Natural killer cell (primary cell): Measurements from ENCODE around the gene PCSK5. TPM values are rescaled to one million over a fixed set of nuclear protein-coding genes. Genes with fewer than 3 reads are reported as not detected.

Experiments used
- ATAC-seq, 3 donors: fragments of 150-1000 bp in 2 of 3; fragments of 200-7000 bp in 1 of 3; cut with Tn5 transposase; 1 replicate in 1 of 3; 2 replicates in 2 of 3; pipeline ENCODE4 v1.10.0; 2021; ENCODE audit warnings: mild to moderate bottlenecking in 2 of 3, moderate library complexity in 2 of 3
- DNase-seq, 2 donors: peaks; one replicate each; pipeline versions ENCODE4 v3.0.0 to v3.0.0-alpha.2; 2013 to 2021; ENCODE audit warnings: mixed read lengths in 1 of 2
- H3K27ac ChIP-seq: one replicate; pipeline ENCODE4 v1.5.1; 2013; ENCODE audit warnings: mild to moderate bottlenecking, low read length
- H3K27me3 ChIP-seq: one replicate; pipeline ENCODE4 v1.6.1; 2013; ENCODE audit warnings: low read length; ENCODE audit not compliant: control insufficient read depth, insufficient read depth
- H3K36me3 ChIP-seq: one replicate; pipeline ENCODE4 v1.6.1; 2013; ENCODE audit warnings: low read length; ENCODE audit not compliant: control insufficient read depth, insufficient read depth
- H3K4me1 ChIP-seq: one replicate; pipeline ENCODE4 v1.6.1; 2013; ENCODE audit warnings: low read length; ENCODE audit not compliant: control insufficient read depth, insufficient read depth
- H3K4me3 ChIP-seq: one replicate; pipeline ENCODE4 v1.5.1; 2013; ENCODE audit warnings: low read length
- H3K9me3 ChIP-seq: one replicate; pipeline ENCODE4 v1.6.1; 2013; ENCODE audit warnings: low read length; ENCODE audit not compliant: control insufficient read depth, insufficient read depth
- H3K27ac Mint-ChIP-seq, 2 donors: one replicate each; pipeline ENCODE4 v1.8.0; 2022; ENCODE audit warnings: mild to moderate bottlenecking in 2 of 2, mixed read lengths in 2 of 2, moderate library complexity in 1 of 2
- H3K27me3 Mint-ChIP-seq, 2 donors: one replicate each; pipeline ENCODE4 v1.8.0; 2022; ENCODE audit warnings: low read depth in 2 of 2, mixed read lengths in 2 of 2
- H3K36me3 Mint-ChIP-seq: one replicate; pipeline ENCODE4 v1.8.0; 2022; ENCODE audit warnings: mixed read lengths
- H3K4me1 Mint-ChIP-seq, 2 donors: one replicate each; pipeline ENCODE4 v1.8.0; 2022; ENCODE audit warnings: mixed read lengths in 2 of 2
- H3K4me3 Mint-ChIP-seq: one replicate; pipeline ENCODE4 v1.8.0; 2022; ENCODE audit warnings: mild to moderate bottlenecking, moderate library complexity, mixed read lengths
- H3K9me3 Mint-ChIP-seq, 2 donors: one replicate each; pipeline ENCODE4 v1.8.0; 2022; ENCODE audit warnings: mixed read lengths in 2 of 2
- WGBS: methylation state at CpG from one replicate; pipeline ENCODE4 v1.1.7; 2013; ENCODE audit warnings: missing lambda C conversion rate; ENCODE audit not compliant: insufficient coverage; 5-methylcytosine and 5-hydroxymethylcytosine counted together
- intact Hi-C: fragments of 100-400 bp; cut with micrococcal nuclease; formaldehyde crosslinking; loops from one replicate; pipeline ENCODE4 v1.14.2; 2022
- total RNA-seq, 4 donors: library from RNA; stranded (reverse); fragments of 120-200 nt in 1 of 4; gene quantifications; one replicate each; pipeline versions ENCODE4 v1.2.3 to v1.2.4, GENCODE V29; 2013 to 2022
- TF ChIP-seq, protein P1 (sequence below): fragments of 200-600 bp; IDR thresholded peaks from one replicate; pipeline ENCODE4 v1.8.0; 2022; ENCODE audit warnings: antibody characterized with exemption

Gene PCSK5
- total RNA-seq, 3 donors from 2014 or later (not counting 1 experiment from before 2014, with no cell fraction given), result 2.4 to 13.2 (median 5.7) TPM

DNA sequence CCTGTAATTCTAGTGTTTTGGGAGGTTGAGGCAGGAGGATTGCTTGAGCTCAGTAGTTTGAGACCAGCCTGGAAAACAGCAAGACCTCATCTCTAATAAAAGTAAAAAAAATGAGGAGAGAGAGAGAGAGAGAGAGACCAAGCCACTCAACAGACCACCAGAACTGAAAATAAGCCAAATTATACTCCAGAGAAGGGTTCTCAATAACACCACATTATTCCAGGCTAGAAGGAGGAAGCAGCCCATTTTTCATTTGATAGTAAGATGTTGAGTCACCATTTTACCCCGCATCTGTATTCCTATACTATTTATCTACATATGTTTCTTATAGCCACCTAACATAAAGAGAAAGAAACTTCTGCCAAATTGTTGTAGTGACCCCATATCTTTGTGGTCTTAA lies 134.8 kb downstream of the PCSK5 start:
- H3K27me3 Mint-ChIP-seq, result peaks cover 0 to 2% of the 10 kb centered on the region in 2 donors
- DNase-seq (no peak), ATAC-seq (no peak)
- H3K36me3 ChIP-seq, result no peaks in the 10 kb centered on the region
- no peak overlapping the region for H3K4me3 ChIP-seq
- H3K27me3 ChIP-seq, result no peaks in the 10 kb centered on the region
- 71% methylated on average over 1 of the region's 1 CpG for WGBS
- H3K27ac ChIP-seq, result no peak overlapping the region
- peaks cover 7% of the 10 kb centered on the region for H3K36me3 Mint-ChIP-seq
- peaks cover 10% of the 10 kb centered on the region for H3K4me1 ChIP-seq
- TF ChIP-seq, protein P1, sequence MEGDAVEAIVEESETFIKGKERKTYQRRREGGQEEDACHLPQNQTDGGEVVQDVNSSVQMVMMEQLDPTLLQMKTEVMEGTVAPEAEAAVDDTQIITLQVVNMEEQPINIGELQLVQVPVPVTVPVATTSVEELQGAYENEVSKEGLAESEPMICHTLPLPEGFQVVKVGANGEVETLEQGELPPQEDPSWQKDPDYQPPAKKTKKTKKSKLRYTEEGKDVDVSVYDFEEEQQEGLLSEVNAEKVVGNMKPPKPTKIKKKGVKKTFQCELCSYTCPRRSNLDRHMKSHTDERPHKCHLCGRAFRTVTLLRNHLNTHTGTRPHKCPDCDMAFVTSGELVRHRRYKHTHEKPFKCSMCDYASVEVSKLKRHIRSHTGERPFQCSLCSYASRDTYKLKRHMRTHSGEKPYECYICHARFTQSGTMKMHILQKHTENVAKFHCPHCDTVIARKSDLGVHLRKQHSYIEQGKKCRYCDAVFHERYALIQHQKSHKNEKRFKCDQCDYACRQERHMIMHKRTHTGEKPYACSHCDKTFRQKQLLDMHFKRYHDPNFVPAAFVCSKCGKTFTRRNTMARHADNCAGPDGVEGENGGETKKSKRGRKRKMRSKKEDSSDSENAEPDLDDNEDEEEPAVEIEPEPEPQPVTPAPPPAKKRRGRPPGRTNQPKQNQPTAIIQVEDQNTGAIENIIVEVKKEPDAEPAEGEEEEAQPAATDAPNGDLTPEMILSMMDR, result no peak
- no peak overlapping the region for H3K27ac Mint-ChIP-seq
- intact Hi-C loops, result no loop called here
- no peaks in the 10 kb centered on the region for H3K9me3 ChIP-seq
- H3K4me3 Mint-ChIP-seq, result no peak overlapping the region
- no peaks in the 10 kb centered on the region for H3K9me3 Mint-ChIP-seq
- H3K4me1 Mint-ChIP-seq, result peaks cover 33 to 41% of the 10 kb centered on the region in 2 donors

DNA sequence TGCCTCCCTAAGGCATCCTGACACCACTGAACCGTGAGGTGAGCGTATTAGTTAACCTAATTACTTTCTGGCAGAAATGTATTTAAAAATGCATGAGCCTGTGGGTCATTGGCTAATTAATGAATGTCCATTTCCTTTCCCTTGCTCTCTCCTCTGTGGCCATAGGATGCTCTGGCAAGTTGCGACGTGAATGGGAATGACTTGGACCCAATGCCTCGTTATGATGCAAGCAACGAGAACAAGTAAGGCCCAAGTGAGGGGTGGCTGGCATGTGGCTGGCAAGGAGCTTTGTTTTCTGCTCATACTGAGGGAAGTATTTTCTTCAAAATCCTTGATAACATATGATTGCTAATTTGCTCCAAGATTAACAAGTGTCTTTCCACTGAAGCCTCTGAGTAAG lies 136.3 kb downstream of the PCSK5 start:
- no peak overlapping the region for H3K27ac Mint-ChIP-seq
- Histone ChIP-seq H3K27ac (no peak overlapping the region), H3K27me3 (no peaks in the 10 kb centered on the region), H3K4me3 (no peak overlapping the region), H3K36me3 (no peaks in the 10 kb centered on the region), H3K4me1 (peaks cover 10% of the 10 kb centered on the region), H3K9me3 (no peaks in the 10 kb centered on the region)
- H3K27me3 Mint-ChIP-seq, result peaks cover 0 to 2% of the 10 kb centered on the region in 2 donors
- H3K4me1 Mint-ChIP-seq, result peaks cover 27 to 33% of the 10 kb centered on the region in 2 donors
- no peak for ATAC-seq
- no peak for DNase-seq
- WGBS, result 94% methylated on average over 6 of the region's 6 CpGs
- no peaks in the 10 kb centered on the region for H3K9me3 Mint-ChIP-seq
- no peak overlapping the region for H3K4me3 Mint-ChIP-seq
- H3K36me3 Mint-ChIP-seq, result peaks cover 7% of the 10 kb centered on the region
- TF ChIP-seq, protein P1, result no peak
- intact Hi-C loops, result no loop called here

DNA sequence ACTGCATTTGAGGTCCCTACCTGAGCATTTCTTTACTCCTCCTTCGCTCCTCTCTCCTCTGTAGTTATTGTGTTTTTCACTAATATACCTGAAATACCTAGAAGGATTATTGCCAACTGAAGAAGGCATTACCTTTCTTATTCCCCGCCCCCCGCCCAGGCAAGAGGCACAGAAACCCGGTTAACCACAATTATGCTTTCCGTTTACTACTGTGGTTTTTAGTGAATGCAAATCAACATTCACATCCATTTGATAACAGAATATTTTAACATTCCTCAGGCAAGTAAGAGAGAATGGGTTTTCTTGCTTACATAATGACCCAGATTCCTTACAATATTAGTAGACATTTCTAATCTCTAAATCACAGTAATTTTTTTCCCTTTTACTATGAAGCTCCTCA lies 136.9 kb downstream of the PCSK5 start:
- H3K9me3 ChIP-seq, result no peaks in the 10 kb centered on the region
- H3K4me1 Mint-ChIP-seq, result peaks cover 27 to 33% of the 10 kb centered on the region in 2 donors
- no peaks in the 10 kb centered on the region for H3K36me3 ChIP-seq
- intact Hi-C loops, result no loop called here
- peaks cover 10% of the 10 kb centered on the region for H3K4me1 ChIP-seq
- ATAC-seq (no peak), DNase-seq (peak in 1 of 2 donors; percentile 72)
- no peak overlapping the region for H3K4me3 ChIP-seq
- no peak overlapping the region for H3K4me3 Mint-ChIP-seq
- H3K27me3 Mint-ChIP-seq, result peaks cover 0 to 2% of the 10 kb centered on the region in 2 donors
- H3K27ac ChIP-seq, result no peak overlapping the region
- H3K9me3 Mint-ChIP-seq, result no peaks in the 10 kb centered on the region
- TF ChIP-seq, protein P1, result no peak
- peaks cover 7% of the 10 kb centered on the region for H3K36me3 Mint-ChIP-seq
- WGBS, result 56% methylated on average over 1 of the region's 5 CpGs
- H3K27ac Mint-ChIP-seq, result peak overlapping the region in 1 of 2 donors; percentile 6
- H3K27me3 ChIP-seq, result no peaks in the 10 kb centered on the region

DNA sequence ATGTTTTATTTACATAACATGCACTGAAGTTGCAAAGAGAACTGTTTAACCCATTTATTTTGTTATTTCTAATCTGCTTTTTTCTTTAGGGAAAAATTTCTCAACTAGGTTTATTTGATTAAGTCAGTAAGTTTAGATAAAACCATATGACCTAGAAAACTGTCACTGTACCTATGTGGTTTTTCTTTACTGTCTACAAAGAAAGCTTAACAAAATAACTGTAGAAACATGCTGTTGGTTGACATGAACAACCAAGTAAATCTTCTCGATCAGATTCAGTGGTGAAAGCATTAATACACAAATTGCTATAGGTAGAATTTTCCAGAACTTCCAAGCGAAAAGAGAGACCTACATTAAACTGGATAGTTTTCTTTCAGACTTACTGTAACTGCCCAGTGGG lies 137.4 kb downstream of the PCSK5 start:
- intact Hi-C loops, result no loop called here

More for the DNA sequence above, 137.4 kb downstream of the PCSK5 start:
- H3K36me3 Mint-ChIP-seq, result peaks cover 7% of the 10 kb centered on the region
- H3K4me3 ChIP-seq, result no peak overlapping the region
- H3K27ac ChIP-seq, result no peak overlapping the region
- no peaks in the 10 kb centered on the region for H3K27me3 ChIP-seq
- peak overlapping the region in 1 of 2 donors; percentile 6 for H3K27ac Mint-ChIP-seq
- no peaks in the 10 kb centered on the region for H3K9me3 ChIP-seq
- H3K9me3 Mint-ChIP-seq, result no peaks in the 10 kb centered on the region
- DNase-seq, result no peak
- peaks cover 0 to 2% of the 10 kb centered on the region in 2 donors for H3K27me3 Mint-ChIP-seq
- 89% methylated on average over 2 of the region's 2 CpGs for WGBS
- no peaks in the 10 kb centered on the region for H3K36me3 ChIP-seq
- TF ChIP-seq, protein P1, result no peak
- ATAC-seq, result no peak
- no peak overlapping the region for H3K4me3 Mint-ChIP-seq
- H3K4me1 Mint-ChIP-seq, result peaks cover 27 to 33% of the 10 kb centered on the region in 2 donors
- H3K4me1 ChIP-seq, result peaks cover 10% of the 10 kb centered on the region
